Measurements from ENCODE around the gene FLYWCH1.

- no peak for TF ChIP-seq ELF4 (IDR thresholded peaks at IDR 0.05)
- TF ChIP-seq PKNOX1 (IDR thresholded peaks at IDR 0.05), result no peak
- no peak for TF ChIP-seq ARNT (IDR thresholded peaks at IDR 0.05)
- no peak for TF ChIP-seq BHLHE40 (IDR thresholded peaks at IDR 0.05; ENCODE audit: borderline replicate concordance)
- TF ChIP-seq SP1 (IDR thresholded peaks at IDR 0.05), result no peak
- TF ChIP-seq LEF1 (IDR thresholded peaks at IDR 0.05; ENCODE audit: borderline replicate concordance), result no peak
- no peak for TF ChIP-seq ZNF384 (IDR thresholded peaks at IDR 0.05)
- TF ChIP-seq NFRKB (IDR thresholded peaks at IDR 0.05), result no peak
- TF ChIP-seq L3MBTL2 (conservative IDR thresholded peaks at IDR 0.05), result no peak
- TF ChIP-seq FOXK2 (IDR thresholded peaks at IDR 0.05), result no peak
These were observed 42.2 kb downstream of the FLYWCH1 start for GRCh38 chr16:2953706-2954627.
